Vagina (tissue), 2 donors: ENCODE data around the gene TMEM52. TPM values are rescaled to one million over a fixed set of nuclear protein-coding genes. Genes with fewer than 3 reads are reported as not detected.

ENCODE experiments used
- DNase-seq, 2 donors: peaks; one replicate each; pipeline ENCODE4 v3.0.0-alpha.2; 2017; ENCODE audit errors: extremely low spot score in 2 of 2
- H3K27ac ChIP-seq: fragments of 200-600 bp; sonication (generic); one replicate; pipeline ENCODE4 v1.5.1; 2019
- H3K27me3 ChIP-seq: fragments of 200-600 bp; sonication (generic); one replicate; pipeline ENCODE4 v1.5.1; 2019
- H3K36me3 ChIP-seq, 2 donors: fragments of 200-600 bp; sonication (generic); one replicate each; pipeline ENCODE4 v1.5.1; 2017 to 2019
- H3K4me1 ChIP-seq: fragments of 200-600 bp; sonication (generic); one replicate; pipeline ENCODE4 v1.5.1; 2019
- H3K4me3 ChIP-seq, 2 donors: fragments of 200-600 bp; sonication (generic); 1 replicate in 1 of 2; 2 replicates in 1 of 2; pipeline ENCODE4 v1.5.1; 2016 to 2019
- H3K9me3 ChIP-seq: fragments of 200-600 bp; sonication (generic); one replicate; pipeline ENCODE4 v1.5.1; 2019
- CTCF ChIP-seq, 3 experiments: fragments of 450-650 bp in 2 of 3; fragments of 200-600 bp in 1 of 3; sonication (generic) in 1 of 3; IDR thresholded peaks; one replicate each; pipeline ENCODE4 v1.5.1; 2017 to 2019; ENCODE audit warnings: antibody characterized with exemption in 3 of 3, mild to moderate bottlenecking in 2 of 3, moderate library complexity in 2 of 3
- POLR2A ChIP-seq, 2 donors: fragments of 450-650 bp; IDR thresholded peaks; one replicate each; pipeline ENCODE4 v1.6.1; 2017; ENCODE audit warnings: antibody characterized with exemption in 2 of 2, mild to moderate bottlenecking in 2 of 2, moderate library complexity in 2 of 2
- POLR2AphosphoS5 ChIP-seq, 2 donors: sonication (generic); formaldehyde crosslinking; IDR thresholded peaks; one replicate each; pipeline ENCODE4 v1.9.0; 2017; ENCODE audit warnings: antibody characterized with exemption in 2 of 2, mild to moderate bottlenecking in 2 of 2, low read depth in 1 of 2; ENCODE audit not compliant: insufficient read depth in 1 of 2
- intact Hi-C: fragments of 100-400 bp; cut with DNase I; formaldehyde crosslinking; loops from one replicate; pipeline ENCODE4 v1.15.1; 2023
- total RNA-seq: library from RNA; depleted of rRNA; stranded (reverse); fragments of >200 nt; gene quantifications from one replicate; pipeline ENCODE4 v1.2.3, GENCODE V29; 2016

TMEM52 gene
- total RNA-seq, 1 donor from 2014 or later: 5.9 TPM

- Histone ChIP-seq H3K27ac (no peak overlapping the region), H3K36me3 (no peaks in the 10 kb centered on the region), H3K9me3 (no peaks in the 10 kb centered on the region), H3K4me3 (no peak overlapping the region), H3K4me1 (peaks cover 9% of the 10 kb centered on the region), H3K27me3 (no peaks in the 10 kb centered on the region)
- no peak for DNase-seq
- TF ChIP-seq POLR2A (IDR thresholded peaks at IDR 0.05) (no peak), CTCF (IDR thresholded peaks at IDR 0.05) (no peak), POLR2AphosphoS5 (IDR thresholded peaks at IDR 0.05; ENCODE audit: insufficient read depth in 1 of 2, low read depth in 1 of 2) (no peak)
- intact Hi-C loops: no loop called here
Measured at GRCh38 chr1:1955621-1956094, 36.6 kb upstream of the TMEM52 start.

- no peak for TF ChIP-seq POLR2A (IDR thresholded peaks at IDR 0.05)
- no peak for TF ChIP-seq CTCF (IDR thresholded peaks at IDR 0.05)
- TF ChIP-seq POLR2AphosphoS5 (IDR thresholded peaks at IDR 0.05; ENCODE audit: insufficient read depth in 1 of 2, low read depth in 1 of 2): no peak
- H3K4me1 ChIP-seq: peaks cover 5% of the 10 kb centered on the region
- DNase-seq: no peak
- H3K9me3 ChIP-seq: no peaks in the 10 kb centered on the region
- intact Hi-C loops: no loop called here
- no peaks in the 10 kb centered on the region for H3K36me3 ChIP-seq
- H3K27me3 ChIP-seq: no peaks in the 10 kb centered on the region
- H3K27ac ChIP-seq: no peak overlapping the region
- H3K4me3 ChIP-seq: no peak overlapping the region
Measured at GRCh38 chr1:1954831-1955441, 35.9 kb upstream of the TMEM52 start.

- TF ChIP-seq POLR2AphosphoS5 (IDR thresholded peaks at IDR 0.05; ENCODE audit: insufficient read depth in 1 of 2, low read depth in 1 of 2) (no peak), POLR2A (IDR thresholded peaks at IDR 0.05) (no peak), CTCF (IDR thresholded peaks at IDR 0.05) (no peak)
- Histone ChIP-seq H3K36me3 (no peaks in the 10 kb centered on the region), H3K27ac (no peak overlapping the region), H3K27me3 (no peaks in the 10 kb centered on the region), H3K4me3 (no peak overlapping the region), H3K4me1 (no peaks in the 10 kb centered on the region), H3K9me3 (no peaks in the 10 kb centered on the region)
- intact Hi-C loops: no loop called here
- no peak for DNase-seq
Measured at GRCh38 chr1:1954015-1954414, 34.9 kb upstream of the TMEM52 start.

GRCh38 chr1:1950940-1951339 lies 31.9 kb upstream of the TMEM52 start:
- Histone ChIP-seq H3K27me3 (no peaks in the 10 kb centered on the region), H3K4me1 (peaks cover 11% of the 10 kb centered on the region), H3K9me3 (no peaks in the 10 kb centered on the region), H3K27ac (no peak overlapping the region), H3K36me3 (no peaks in the 10 kb centered on the region), H3K4me3 (no peak overlapping the region)
- TF ChIP-seq POLR2AphosphoS5 (IDR thresholded peaks at IDR 0.05; ENCODE audit: insufficient read depth in 1 of 2, low read depth in 1 of 2): no peak
- TF ChIP-seq CTCF (IDR thresholded peaks at IDR 0.05): no peak
- TF ChIP-seq POLR2A (IDR thresholded peaks at IDR 0.05): no peak
- DNase-seq: no peak
- intact Hi-C loops: no loop called here

DNA sequence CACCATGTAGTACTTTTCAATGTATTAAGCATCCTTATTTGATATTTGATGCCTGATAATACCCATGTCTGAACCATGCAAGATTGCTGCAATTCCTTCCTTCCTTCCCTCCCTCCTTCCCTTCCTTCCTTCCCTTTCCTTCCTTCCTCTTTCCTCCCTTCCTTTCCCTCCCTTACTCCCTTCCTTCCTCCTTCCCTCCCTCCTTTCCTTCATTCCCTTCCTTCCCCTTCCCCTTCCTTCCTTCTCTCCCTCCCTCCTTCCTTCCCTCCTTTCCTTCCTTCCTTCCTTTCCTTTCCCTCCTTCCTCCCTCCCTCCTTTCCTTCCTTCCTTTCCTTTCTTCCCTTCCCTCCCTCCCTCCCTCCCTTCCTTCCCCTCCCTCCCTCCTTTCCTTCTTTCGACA lies 29.7 kb upstream of the TMEM52 start:
- Histone ChIP-seq H3K36me3 (no peaks in the 10 kb centered on the region), H3K4me3 (no peak overlapping the region), H3K9me3 (no peaks in the 10 kb centered on the region), H3K27ac (no peak overlapping the region), H3K27me3 (no peaks in the 10 kb centered on the region), H3K4me1 (peaks cover 16% of the 10 kb centered on the region)
- DNase-seq: no peak
- TF ChIP-seq POLR2A (IDR thresholded peaks at IDR 0.05) (no peak), POLR2AphosphoS5 (IDR thresholded peaks at IDR 0.05; ENCODE audit: insufficient read depth in 1 of 2, low read depth in 1 of 2) (no peak), CTCF (IDR thresholded peaks at IDR 0.05) (no peak)
- intact Hi-C loops: loop anchor here (5.0 kb wide), 1 partner anchor 94 kb away; no protein-coding TSS in a partner anchor
